Thoracic aorta (tissue), 2 donors: Measurements from ENCODE around the gene CACNA2D2. TPM values are rescaled to one million over a fixed set of nuclear protein-coding genes. Genes with fewer than 3 reads are reported as not detected.

Experiments
- ATAC-seq: fragments of 150-250 bp; one replicate; pipeline ENCODE4 v1.8.0; 2017; ENCODE audit warnings: low read depth; ENCODE audit not compliant: insufficient number of reproducible peaks, low FRiP score
- DNase-seq: peaks from one replicate; pipeline ENCODE4 v3.0.0-alpha.2; 2020; ENCODE audit warnings: low spot score
- H3K27ac ChIP-seq, 2 donors: fragments of 200-600 bp; sonication (generic); 1 replicate in 1 of 2; 2 replicates in 1 of 2; pipeline ENCODE4 v1.5.1; 2016; ENCODE audit warnings: mild to moderate bottlenecking in 2 of 2, moderate library complexity in 2 of 2
- H3K27me3 ChIP-seq: fragments of 200-600 bp; sonication (generic); replicated peaks from 2 replicates; pipeline ENCODE4 v1.6.0; 2016; ENCODE audit warnings: mild to moderate bottlenecking; ENCODE audit not compliant: insufficient read depth
- H3K36me3 ChIP-seq: fragments of 200-600 bp; sonication (generic); one replicate; pipeline ENCODE4 v1.5.1; 2016
- H3K4me1 ChIP-seq, 2 donors: fragments of 200-600 bp; sonication (generic); 1 replicate in 1 of 2; 2 replicates in 1 of 2; pipeline versions ENCODE4 v1.5.1 to v1.6.0; 2016; ENCODE audit warnings: low read depth in 2 of 2, mild to moderate bottlenecking in 1 of 2; ENCODE audit not compliant: control insufficient read depth in 1 of 2
- H3K4me3 ChIP-seq: fragments of 200-600 bp; sonication (generic); 2 replicates; pipeline ENCODE4 v1.5.1; 2016; ENCODE audit warnings: mild to moderate bottlenecking
- H3K9me3 ChIP-seq: fragments of 200-600 bp; sonication (generic); 2 replicates; pipeline ENCODE4 v1.5.1; 2016
- total RNA-seq, 2 donors: library from RNA; depleted of rRNA; stranded (reverse); fragments of >200 nt; gene quantifications; one replicate each; pipeline versions ENCODE4 v1.1.0 to v1.2.3, GENCODE V29; 2016
- TF ChIP-seq, protein P1 (sequence below): fragments of 200-600 bp; sonication (generic); IDR thresholded peaks from one replicate; pipeline ENCODE4 v1.5.1; 2019; ENCODE audit warnings: antibody characterized with exemption

CACNA2D2 gene
- total RNA-seq, 2 donors from 2014 or later = 2.3 to 4.2 TPM

- Histone ChIP-seq H3K36me3 (no peaks in the 10 kb centered on the region), H3K4me3 (no peak overlapping the region), H3K27me3 (no peaks in the 10 kb centered on the region), H3K4me1 (no peaks in the 10 kb centered on the region), H3K27ac (no peak overlapping the region), H3K9me3 (no peaks in the 10 kb centered on the region)
- DNase-seq (no peak), ATAC-seq (no peak)
- TF ChIP-seq, protein P1, sequence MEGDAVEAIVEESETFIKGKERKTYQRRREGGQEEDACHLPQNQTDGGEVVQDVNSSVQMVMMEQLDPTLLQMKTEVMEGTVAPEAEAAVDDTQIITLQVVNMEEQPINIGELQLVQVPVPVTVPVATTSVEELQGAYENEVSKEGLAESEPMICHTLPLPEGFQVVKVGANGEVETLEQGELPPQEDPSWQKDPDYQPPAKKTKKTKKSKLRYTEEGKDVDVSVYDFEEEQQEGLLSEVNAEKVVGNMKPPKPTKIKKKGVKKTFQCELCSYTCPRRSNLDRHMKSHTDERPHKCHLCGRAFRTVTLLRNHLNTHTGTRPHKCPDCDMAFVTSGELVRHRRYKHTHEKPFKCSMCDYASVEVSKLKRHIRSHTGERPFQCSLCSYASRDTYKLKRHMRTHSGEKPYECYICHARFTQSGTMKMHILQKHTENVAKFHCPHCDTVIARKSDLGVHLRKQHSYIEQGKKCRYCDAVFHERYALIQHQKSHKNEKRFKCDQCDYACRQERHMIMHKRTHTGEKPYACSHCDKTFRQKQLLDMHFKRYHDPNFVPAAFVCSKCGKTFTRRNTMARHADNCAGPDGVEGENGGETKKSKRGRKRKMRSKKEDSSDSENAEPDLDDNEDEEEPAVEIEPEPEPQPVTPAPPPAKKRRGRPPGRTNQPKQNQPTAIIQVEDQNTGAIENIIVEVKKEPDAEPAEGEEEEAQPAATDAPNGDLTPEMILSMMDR = no peak
These were observed 60.4 kb downstream of the CACNA2D2 start for GRCh38 chr3:50442945-50443579.

- Histone ChIP-seq H3K27ac (no peak overlapping the region), H3K36me3 (no peaks in the 10 kb centered on the region), H3K4me3 (no peak overlapping the region), H3K27me3 (no peaks in the 10 kb centered on the region), H3K4me1 (no peaks in the 10 kb centered on the region), H3K9me3 (no peaks in the 10 kb centered on the region)
- ATAC-seq (no peak), DNase-seq (no peak)
- TF ChIP-seq, protein P1 = no peak
These were observed 61.8 kb downstream of the CACNA2D2 start for GRCh38 chr3:50441424-50442217.

DNA sequence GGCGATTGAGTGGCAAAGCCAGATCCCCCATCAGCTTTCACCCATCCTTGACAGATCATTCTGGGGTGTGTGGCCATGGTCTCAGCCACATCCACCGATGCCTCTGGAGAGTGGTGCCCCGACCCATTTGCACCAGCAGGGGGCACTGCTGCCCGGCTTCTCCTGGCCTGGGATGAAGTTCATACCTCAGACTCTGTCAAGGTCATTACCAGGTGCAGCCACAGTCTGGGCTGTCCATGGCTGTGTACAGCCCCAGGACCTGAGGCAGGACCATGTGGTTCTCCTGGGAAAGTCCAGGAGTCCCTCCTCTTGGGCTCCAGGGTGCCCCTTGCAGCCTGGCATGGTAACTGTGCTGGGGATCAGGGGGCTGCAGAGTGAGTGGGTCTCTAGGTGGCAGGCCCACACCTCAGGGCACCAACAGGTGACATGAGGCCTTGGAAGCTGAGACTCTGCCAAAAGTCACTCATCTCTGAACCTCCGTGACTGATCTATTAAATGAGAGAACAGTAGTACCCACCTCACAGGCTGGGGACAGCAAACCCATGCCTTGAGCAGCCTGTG lies 67.2 kb downstream of the CACNA2D2 start:
- Histone ChIP-seq H3K36me3 (no peaks in the 10 kb centered on the region), H3K27ac (no peak overlapping the region), H3K27me3 (no peaks in the 10 kb centered on the region), H3K9me3 (no peaks in the 10 kb centered on the region), H3K4me1 (no peaks in the 10 kb centered on the region), H3K4me3 (no peak overlapping the region)
- ATAC-seq = no peak
- TF ChIP-seq, protein P1 = peak; percentile 79
- DNase-seq = no peak

- no peaks in the 10 kb centered on the region for H3K9me3 ChIP-seq
- H3K36me3 ChIP-seq = no peaks in the 10 kb centered on the region
- ATAC-seq = no peak
- TF ChIP-seq, protein P1 = no peak
- H3K4me1 ChIP-seq = no peaks in the 10 kb centered on the region
- no peak overlapping the region for H3K27ac ChIP-seq
- no peak for DNase-seq
- no peaks in the 10 kb centered on the region for H3K27me3 ChIP-seq
- no peak overlapping the region for H3K4me3 ChIP-seq
These were observed 67.9 kb downstream of the CACNA2D2 start for GRCh38 chr3:50435371-50436113.

DNA sequence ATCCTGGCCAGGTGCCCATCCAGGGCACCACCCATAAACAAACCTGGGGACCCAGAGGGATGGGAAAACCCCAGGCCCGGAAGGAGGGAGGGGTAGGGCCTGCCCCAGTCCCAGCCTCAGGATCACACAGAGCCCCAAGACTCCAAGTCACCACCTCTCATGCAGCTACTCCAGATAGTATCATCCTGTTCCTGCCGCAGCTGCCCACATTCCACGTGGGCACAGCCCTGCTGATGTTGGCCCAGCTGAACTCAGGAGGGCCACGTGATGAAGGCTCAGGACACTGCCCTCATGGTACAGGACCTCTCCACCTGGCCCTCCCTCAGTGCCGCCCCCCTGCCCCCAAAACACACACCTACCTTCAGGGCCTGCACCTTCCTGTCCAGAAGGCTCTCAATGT lies 69.5 kb downstream of the CACNA2D2 start:
- H3K27me3 ChIP-seq = no peaks in the 10 kb centered on the region
- no peak for DNase-seq
- no peaks in the 10 kb centered on the region for H3K4me1 ChIP-seq
- TF ChIP-seq, protein P1 = no peak
- H3K36me3 ChIP-seq = no peaks in the 10 kb centered on the region
- H3K4me3 ChIP-seq = no peak overlapping the region
- H3K9me3 ChIP-seq = no peaks in the 10 kb centered on the region
- no peak for ATAC-seq
- H3K27ac ChIP-seq = no peak overlapping the region
